ENCODE data around the gene MICAL3. TPM values are rescaled to one million over a fixed set of nuclear protein-coding genes. Genes with fewer than 3 reads are reported as not detected.

The MICAL3 gene
- total and polyA plus RNA-seq, 9 of the 15 experiments (the other 6 are each of a cell fraction or from before 2014, with no cell fraction given), result 0.53 to 32.1 (median 12.3) TPM

GRCh38 chr22:17810570-17811116 lies 213.7 kb downstream of the MICAL3 start:
- intact Hi-C loops (cut with micrococcal nuclease) (no loop called here), in situ Hi-C loops (cut with MboI) (no loop called here)
- H3K9me1 ChIP-seq (ENCODE audit: control insufficient read depth, insufficient read depth, low read length), result no peaks in the 10 kb centered on the region
- H3K4me2 ChIP-seq (ENCODE audit: insufficient read depth, low read length), result no peak overlapping the region
- H3K79me2 ChIP-seq (ENCODE audit: control insufficient read depth, insufficient read depth, low read length), result no peaks in the 10 kb centered on the region
- FAIRE-seq (no peak), ATAC-seq (no peak), DNase-seq (ENCODE audit: extremely low read depth in 1 of 4, low spot score in 3 of 4) (no peak)
- H3K4me3 ChIP-seq, result no peak overlapping the region
- WGBS (ENCODE audit: insufficient coverage, low coverage, missing lambda C conversion rate), result 78% methylated on average over 12 of the region's 12 CpGs
- H3K27me3 ChIP-seq (ENCODE audit: control insufficient read depth in 2 of 2, insufficient read depth in 2 of 2, low read length in 2 of 2), result no peaks in the 10 kb centered on the region
- TF ChIP-seq PTBP1 (IDR thresholded peaks at IDR 0.05; ENCODE audit: low read depth, low read length), result no peak
- TF ChIP-seq RAD51 (IDR thresholded peaks at IDR 0.05; ENCODE audit: borderline replicate concordance, low read depth), result no peak
- no peak for TF ChIP-seq YY1 (IDR thresholded peaks at IDR 0.05; ENCODE audit: borderline replicate concordance in 1 of 3, control insufficient read depth in 1 of 3, extremely low read depth in 1 of 3, insufficient read depth in 3 of 3, insufficient read length in 1 of 3, insufficient replicate concordance in 2 of 3, low read depth in 1 of 3, low read length in 2 of 3)
- H2AFZ ChIP-seq (ENCODE audit: low read depth, low read length), result no peak overlapping the region
- 0 out of 2 replicates have a peak, but pooled peaks cover 4% of the 10 kb centered on the region for H4K20me1 ChIP-seq (replicated peaks; ENCODE audit: control insufficient read depth, insufficient read depth, low read length)
- peaks cover 29% of the 10 kb centered on the region; the same call in 2 of the 3 replicates for H3K36me3 ChIP-seq (ENCODE audit: control insufficient read depth, insufficient read depth, low read length)
- ChIA-PET CTCF (ENCODE audit: low intra/inter-chr PET ratio) (no interaction called here), POLR2A (interaction anchor here (0.9 kb wide), 1 partner anchor 24 kb away, joined by 3 read pairs; no protein-coding TSS in a partner anchor)
- no peaks in the 10 kb centered on the region for H3K9me3 ChIP-seq (replicated peaks; ENCODE audit: control insufficient read depth, insufficient read depth, low read depth, low read length)
- H3K4me1 ChIP-seq (replicated peaks in 1 of 2; ENCODE audit: control insufficient read depth in 2 of 2, insufficient read depth in 2 of 2, low read length in 2 of 2), result peaks cover 0 to 5% of the 10 kb centered on the region in 2 experiments; a peak in 1 of 5 replicates
- H3K9ac ChIP-seq (ENCODE audit: insufficient read depth in 1 of 2, low read depth in 2 of 2, low read length in 2 of 2), result no peak overlapping the region
- no TSS peak for BruUV-seq (replicated peaks)
- no peak overlapping the region for H3K27ac ChIP-seq (ENCODE audit: extremely low read depth, low read depth, low read length)

Data from K562 (cell line).